Stimulated activated CD8-positive, alpha-beta memory T cell treated with anti-CD3 and anti-CD28 coated beads, Interleukin-2, amount 100 ng/mL, for 48 hours (primary cell): Measurements from ENCODE around the gene DOCK4.
A peak's percentile ranks its signal among the peaks of the same experiment; 100 is the strongest.
"Not testable (repeated sequence)": the region's sequence is repeated elsewhere in the genome, so short reads cannot be mapped to it uniquely, and the experiment has no call there.

Experiments
- DNase-seq, 2 donors: peaks; one replicate each; pipeline ENCODE4 v3.0.0-alpha.2; 2020; ENCODE audit warnings: low read depth in 2 of 2

The DOCK4 gene, protein sequence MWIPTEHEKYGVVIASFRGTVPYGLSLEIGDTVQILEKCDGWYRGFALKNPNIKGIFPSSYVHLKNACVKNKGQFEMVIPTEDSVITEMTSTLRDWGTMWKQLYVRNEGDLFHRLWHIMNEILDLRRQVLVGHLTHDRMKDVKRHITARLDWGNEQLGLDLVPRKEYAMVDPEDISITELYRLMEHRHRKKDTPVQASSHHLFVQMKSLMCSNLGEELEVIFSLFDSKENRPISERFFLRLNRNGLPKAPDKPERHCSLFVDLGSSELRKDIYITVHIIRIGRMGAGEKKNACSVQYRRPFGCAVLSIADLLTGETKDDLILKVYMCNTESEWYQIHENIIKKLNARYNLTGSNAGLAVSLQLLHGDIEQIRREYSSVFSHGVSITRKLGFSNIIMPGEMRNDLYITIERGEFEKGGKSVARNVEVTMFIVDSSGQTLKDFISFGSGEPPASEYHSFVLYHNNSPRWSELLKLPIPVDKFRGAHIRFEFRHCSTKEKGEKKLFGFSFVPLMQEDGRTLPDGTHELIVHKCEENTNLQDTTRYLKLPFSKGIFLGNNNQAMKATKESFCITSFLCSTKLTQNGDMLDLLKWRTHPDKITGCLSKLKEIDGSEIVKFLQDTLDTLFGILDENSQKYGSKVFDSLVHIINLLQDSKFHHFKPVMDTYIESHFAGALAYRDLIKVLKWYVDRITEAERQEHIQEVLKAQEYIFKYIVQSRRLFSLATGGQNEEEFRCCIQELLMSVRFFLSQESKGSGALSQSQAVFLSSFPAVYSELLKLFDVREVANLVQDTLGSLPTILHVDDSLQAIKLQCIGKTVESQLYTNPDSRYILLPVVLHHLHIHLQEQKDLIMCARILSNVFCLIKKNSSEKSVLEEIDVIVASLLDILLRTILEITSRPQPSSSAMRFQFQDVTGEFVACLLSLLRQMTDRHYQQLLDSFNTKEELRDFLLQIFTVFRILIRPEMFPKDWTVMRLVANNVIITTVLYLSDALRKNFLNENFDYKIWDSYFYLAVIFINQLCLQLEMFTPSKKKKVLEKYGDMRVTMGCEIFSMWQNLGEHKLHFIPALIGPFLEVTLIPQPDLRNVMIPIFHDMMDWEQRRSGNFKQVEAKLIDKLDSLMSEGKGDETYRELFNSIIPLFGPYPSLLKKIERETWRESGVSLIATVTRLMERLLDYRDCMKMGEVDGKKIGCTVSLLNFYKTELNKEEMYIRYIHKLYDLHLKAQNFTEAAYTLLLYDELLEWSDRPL (N-terminal part only)

DNA sequence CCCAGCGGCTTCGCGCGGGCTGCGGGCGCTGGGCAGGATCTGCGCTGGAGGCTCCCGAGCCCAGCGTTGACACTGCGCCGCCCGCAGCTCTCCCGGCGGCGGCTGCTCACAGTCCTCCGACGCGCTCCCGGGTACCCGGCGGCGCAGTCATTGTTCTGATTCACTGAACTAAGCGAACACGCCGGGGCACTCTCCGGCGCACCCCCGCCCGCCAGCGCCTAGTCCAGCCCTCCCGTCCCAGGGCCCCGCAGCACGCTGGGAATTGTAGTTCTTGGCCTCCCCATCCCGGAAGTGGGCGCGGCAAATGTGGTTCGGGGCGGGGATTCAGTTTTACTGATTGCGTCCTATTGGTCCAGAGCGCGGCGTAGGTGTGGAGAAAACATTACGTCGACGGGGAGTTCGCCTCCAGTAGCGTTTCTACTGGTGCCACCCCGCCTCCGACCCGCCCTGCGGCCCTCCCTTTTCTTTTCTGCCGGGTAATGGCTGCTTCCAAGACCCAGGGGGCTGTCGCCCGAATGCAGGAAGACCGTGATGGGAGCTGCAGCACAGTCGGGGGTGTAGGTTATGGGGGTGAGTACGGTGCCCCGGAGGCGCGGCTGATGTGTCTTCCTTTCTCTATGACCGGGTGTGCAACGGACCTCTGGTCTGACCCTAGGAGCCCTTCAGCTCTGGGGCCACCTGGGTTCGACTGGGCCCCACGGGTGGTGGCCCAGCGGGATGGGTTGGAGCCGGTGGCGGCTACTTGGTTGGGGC is at the start of gene DOCK4, which contains the start of gene ZNF277:
Gene DOCK4 (minus strand): TSS at position 162 of the 753 bp plus-strand sequence. CDS start 261 bp downstream, outside the sequence.
Gene ZNF277 (plus strand): TSS at position 458 of the 753 bp plus-strand sequence. CDS start 22 bp downstream, at position 480.
- peak; percentile 97 to 99 for DNase-seq

DNA sequence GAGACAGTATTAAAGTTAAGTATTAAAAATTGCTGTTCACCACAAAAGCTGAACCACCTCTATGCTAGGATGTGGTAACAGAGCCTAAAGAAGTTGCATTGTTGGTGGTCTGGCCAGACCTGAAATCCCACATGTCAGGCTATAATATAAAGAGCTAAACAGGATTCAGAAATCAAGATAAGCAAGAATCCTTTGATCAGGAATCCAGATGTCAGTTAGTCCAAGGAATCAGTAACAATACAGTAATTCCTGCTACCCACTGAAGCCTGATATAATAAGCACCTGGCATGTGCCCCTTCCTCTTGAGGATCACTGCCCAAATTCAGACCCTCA is 49.2 kb upstream of the DOCK4 start:
- DNase-seq: no peak

DNA sequence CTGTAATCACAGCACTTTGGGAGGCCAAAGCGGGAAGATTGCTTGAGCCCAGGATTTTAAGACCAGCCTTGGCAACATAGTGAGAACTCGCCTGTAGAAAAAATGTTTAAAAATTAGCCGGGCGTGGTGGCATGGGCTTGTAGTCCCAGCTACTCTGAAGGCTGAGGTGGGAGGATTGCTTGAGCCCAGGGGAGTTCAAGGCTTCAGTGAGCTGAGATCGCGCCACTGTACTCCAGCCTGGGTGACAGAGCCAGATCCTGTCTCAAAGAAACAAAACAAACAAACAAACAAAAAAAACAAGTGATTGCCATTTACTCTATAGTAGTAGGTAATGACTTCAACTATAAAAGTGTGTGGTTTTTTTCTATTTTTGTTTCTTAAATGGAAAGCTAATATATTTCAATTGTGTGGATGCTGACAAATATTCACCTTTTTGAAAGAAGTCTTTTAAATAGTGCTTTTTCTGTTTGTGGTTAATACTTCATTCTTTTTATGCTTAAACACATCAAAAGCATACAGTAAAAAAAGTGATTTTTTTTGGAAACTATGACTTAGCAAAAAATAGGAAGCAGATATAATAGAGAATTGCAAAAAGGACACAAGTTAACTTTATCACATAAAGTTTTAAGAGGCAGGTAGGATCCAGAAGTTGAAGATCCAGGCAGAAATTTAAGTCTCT is 48.6 kb upstream of the DOCK4 start:
- no peak for DNase-seq

DNA sequence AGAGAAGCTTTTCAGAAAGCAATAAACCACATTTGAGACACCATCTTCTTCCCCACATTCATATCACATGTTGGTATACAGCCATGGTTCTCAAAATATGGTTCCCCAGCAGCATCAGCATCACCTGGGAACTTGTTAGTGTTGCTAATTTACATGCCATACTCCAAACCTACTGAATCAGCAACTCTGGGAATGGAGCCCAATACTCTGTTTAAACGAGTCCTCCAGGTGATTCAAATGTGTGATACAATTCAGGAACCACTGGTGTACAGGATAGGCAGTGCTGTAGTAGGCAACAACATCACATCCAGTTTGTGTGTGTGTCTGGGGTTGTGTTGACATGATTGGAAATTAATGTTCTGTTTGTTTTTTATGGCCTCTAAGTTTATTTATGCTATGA is 48.0 kb upstream of the DOCK4 start:
- no peak for DNase-seq

DNA sequence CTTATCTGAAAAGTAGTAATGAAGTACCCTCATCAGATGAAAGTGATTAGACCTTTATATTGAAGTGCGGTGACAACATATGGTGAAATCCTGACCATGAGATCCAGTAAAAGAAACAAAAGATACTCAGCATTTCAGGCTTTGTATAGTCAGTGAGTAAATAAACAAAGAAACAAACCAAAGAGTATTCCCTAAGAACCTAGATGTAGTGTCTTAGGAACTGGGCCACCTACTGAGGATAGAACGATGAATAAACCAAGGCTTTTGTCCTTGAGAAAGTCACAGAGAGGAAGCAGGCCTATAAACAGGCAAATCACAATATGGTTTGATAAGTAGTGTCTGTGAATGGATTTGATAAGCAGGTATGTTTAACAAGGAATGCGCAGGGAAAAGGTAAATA is 46.5 kb upstream of the DOCK4 start:
- no peak for DNase-seq

DNA sequence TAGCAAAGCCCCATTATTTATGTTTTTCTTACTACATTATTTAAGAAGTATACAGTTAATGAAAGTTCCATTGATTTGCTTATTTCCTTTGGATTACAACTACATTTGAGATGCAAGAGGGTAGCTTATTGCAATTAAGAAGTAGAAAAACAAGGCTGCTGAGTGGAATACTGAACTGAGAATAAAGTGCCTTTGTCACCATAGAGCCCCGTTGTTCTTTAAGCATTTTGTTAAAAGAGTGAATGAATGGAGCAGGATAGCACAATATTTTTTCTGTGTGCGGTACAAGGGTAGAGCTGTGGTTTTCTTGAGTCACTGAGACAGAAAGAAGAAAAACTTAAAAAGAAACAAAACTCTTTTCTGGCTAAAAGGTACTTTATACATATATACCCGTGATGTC is 45.9 kb upstream of the DOCK4 start:
- DNase-seq: no peak

DNA sequence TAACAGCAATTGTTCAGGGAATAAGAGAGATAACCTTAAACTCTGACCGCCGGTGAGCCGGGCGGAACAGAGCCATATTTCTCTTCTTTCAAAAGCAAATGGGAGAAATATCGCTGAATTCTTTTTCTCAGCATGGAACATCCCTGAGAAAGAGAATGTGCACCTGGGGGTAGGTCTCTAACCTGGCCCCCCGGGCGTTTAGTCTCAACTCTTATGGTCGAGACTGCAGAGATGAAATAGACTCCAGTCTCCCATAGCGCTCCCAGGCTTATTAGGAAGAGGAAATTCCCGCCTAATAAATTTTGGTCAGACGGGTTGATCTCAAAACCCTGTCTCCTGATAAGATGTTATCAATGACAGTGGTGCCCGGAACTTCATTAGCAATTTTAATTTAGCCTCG is 43.8 kb upstream of the DOCK4 start:
- DNase-seq: not testable (repeated sequence)

DNA sequence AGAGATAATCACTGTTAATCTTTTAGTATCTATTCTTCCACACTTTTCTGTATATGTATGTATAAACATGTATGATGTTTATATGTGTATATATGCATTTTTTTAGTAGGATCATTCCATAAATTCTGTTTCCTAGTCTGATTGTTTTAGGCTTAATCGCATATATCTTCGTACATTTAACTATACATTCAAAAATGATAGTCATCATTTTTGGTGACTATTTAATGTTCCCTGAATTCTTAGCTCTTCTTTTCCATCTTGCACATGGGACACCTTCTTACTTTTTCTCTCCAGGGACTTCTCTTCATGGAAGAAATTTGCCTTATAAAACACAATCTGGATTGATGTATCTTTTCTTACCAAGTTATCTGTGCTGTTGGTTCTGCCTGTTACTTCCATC is 42.4 kb upstream of the DOCK4 start:
- no peak for DNase-seq

DNA sequence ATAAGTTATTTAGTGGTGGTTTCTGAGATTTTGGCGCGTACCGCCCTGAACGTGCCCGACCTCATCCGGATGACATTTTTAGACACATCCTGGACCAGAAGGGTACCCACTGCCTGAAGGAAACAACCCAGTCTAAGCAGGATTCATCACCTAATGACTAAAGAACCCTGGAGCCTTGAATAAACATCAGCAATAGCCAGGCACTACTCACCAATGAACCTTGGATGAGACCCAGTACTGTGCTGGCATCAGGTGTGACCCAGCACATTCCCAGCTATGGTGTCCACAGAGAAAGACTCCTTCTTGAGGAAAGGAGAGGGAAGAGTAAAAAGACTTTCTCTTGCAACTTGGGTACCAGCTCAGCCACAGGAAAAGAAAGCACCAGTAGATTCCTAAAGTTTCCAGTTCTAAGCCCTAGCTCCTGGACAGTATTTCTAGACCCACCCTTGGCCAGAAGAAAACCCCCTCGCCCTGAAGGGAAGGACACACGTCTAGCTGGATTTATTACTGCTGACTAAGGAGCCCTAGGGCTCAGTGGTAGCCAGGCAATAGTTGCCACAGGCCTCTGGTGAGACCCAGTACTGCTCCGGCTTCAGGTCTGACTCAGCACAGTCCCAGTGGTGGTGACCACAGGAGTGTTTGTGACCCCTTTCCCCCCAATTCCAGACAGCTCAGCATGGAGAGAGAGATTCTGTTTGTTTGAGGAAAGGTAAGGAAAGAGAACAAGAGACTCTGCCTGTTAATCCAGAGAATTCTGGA is 32.8 kb upstream of the DOCK4 start:
- DNase-seq: no peak

DNA sequence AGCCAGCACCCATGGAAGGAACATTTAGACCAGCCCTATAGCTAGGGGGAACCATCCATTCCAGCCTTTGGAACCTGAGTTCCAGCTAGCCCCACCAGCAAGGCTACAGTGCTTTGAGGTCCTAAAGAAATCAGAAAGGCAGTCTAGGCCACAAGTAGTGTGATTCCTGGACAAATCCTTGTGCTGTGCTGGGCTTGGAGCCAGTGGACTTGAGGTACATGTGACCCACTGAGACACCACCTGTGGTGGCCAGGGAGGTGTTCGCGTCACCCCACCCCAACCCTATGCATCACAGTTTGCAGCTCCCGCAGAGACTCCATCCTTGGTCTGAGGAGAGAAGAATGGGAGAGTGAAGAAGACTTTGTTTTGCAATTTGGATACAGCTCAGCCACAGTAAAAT is 32.1 kb upstream of the DOCK4 start:
- DNase-seq: no peak

DNA sequence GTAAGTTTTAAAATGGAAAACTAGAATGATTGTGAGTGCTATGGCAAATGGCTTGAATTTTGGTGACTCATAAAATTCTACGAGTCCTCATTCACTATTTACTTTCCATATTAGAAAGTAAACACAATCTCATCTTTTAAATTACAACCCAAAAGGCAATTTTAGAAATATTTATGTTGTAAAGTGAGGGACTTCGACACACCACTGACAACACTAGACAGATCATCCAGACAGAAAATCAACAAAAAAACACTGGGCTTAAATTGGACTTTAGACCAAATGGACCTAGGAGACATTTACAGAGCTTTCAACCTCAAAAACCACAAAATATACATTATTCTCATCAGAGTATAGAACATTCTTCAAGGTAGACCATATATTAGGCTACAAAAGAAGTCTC is 30.4 kb upstream of the DOCK4 start:
- DNase-seq: no peak

DNA sequence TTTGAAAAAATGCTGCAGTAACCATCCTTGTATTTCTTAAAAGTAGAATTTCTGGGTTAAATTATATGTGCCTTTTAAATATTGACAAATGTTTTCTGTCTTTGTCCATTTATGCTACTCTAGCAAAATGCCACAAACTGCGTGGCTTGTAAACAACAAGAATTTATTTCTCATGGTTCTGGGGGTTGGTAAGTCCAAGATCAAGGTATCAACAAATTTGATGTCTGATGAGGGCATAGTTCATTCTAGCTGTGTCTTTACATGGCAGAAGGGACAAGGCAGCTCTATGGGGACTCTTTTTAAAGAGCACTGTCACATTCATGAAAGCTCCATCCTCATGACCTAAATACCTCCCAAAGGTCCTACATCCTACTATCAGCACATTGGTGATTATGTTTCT is 27.9 kb upstream of the DOCK4 start:
- no peak for DNase-seq

DNA sequence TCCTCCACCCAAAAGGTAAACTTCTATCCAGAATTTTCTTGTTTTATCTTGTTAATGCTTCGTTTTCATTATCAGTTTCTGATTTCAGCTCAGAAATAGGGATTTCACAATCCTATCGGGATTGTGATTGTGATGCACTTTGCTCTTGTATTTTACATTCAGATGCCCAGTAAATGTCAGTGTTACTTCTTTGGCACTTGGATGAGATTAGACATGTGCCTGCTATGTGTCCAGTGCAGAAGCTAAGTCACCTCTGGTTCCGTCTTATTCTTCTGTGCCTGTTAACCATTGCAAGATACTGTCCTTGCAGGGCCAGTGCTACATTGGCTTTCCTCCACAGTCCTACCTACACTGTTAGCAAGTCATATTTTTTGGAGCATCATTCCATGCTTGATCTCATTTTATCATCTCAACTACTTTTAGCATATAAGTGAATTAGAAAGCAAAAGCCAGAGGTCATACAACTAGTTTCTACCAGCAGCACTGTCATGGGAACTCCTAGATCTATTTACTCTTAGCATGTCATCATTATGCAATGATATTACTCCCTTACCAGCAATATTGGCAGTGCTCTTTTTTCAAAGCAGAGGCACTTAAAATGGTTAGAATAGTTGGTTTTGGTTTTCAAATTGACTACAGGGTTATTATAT is 27.0 kb upstream of the DOCK4 start:
- DNase-seq: no peak

DNA sequence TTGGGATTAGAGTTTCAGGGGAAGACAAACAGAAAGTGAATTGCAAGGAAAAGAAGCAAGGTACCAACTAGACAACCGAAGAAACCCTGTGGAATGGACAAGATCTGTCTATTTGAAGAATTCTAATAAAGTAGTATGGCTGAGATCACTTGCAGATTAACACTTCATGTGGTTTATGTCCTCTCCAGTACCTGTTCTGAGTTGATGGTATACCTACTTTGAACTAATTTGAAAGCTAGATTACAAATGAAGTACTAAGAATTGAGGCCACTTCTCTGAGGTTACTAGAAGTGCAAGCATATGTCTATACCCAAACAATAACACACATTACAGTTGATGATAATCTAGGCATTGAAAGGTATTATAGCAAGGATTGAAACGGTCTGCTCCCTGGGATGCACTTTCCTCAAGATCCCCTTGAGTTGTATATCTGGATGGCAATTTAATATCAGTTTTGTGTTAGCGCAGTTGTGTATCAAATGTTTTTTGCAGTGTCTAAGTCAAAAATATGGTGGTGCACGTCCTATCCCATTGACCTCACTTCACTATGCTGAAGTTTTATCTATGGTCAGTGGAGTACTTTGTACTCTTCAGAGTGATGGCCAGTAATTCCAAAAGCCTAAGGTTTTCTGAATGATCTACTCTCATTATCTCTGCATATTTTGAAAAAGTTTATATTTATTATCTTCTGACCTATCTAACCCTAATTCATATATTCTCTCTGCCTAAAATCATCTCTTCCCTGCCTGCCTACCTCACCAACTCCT is 26.2 kb upstream of the DOCK4 start:
- no peak for DNase-seq

DNA sequence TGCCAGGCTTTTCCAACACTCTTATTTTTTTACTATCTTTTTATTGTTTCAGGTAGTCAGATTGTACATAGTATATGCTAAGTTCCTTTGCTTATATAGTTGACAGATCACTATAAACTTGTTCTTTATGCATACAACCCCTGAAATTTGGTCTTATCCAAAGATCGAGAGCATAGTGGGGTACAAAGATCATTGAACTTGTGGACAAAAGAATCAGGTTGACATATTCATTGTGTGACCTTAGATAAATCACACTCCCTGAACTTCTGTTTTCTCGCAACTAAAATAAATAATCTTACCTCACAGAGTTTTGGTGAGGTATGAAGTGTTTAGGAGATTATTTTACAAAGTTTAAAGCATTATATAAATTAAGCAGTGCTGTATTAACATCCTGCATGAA is 22.4 kb upstream of the DOCK4 start:
- no peak for DNase-seq

DNA sequence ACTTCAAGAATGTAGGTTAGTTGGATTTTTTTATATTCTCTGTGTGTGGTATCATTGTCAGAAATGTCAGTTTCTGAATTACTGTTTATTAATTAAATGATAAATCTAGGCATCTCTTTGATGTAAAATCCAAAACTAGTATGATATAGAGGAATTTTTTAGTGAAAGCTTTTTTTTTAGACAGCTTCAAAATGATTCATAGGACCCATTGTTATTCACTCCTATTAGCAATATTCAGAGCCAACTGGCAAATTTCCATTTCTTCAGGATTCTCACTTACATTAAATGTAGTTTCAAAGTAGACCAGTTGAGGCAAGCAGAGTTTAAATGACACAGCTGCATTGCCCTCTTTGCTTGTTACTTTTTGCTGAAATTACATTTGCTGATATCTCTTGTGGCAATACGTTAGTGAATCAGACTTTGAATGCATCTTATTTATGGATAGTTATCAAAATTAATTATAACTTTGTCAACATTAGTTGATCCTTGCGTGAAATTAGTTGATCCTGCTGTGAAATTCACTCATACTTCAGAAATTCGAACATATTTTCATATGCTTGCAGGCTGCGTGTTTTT is 20.6 kb upstream of the DOCK4 start:
- no peak for DNase-seq

DNA sequence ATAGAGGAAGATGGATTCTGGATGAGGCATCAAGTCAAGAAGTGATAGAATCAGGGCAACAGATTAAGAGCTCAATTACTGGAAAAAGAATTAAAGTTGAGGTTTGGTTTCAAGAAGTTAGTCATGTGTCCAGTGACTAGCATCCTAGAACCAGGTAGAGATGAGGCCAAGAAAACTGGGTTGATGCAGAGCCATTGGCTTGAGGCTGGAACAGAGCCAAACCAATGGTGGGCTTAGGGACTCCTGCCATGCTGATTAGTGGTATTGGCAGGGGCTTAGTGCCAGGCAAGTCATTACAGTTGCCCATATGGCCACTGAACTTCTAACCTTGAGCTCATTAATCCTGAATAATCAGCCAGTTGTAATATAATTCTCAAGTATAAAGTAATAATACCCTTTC is 18.8 kb upstream of the DOCK4 start:
- DNase-seq: no peak

DNA sequence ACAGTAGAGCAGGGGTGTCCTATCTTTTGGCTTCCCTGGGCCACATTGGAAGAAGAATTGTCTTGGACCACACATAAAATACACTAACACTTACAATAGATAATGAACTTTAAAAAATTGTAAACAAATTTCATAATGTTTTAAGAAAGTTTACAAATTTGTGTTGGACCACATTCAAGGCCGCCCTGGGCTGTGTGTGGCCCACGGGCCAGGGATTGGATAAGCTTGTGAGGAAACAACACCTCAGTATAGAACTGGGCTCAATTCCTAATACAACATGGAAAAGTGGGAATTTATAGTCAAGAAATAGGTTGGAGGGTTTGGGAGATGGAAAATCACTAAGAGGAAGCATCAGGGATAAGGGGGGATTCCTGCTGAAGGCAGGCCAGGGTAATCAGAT is 18.0 kb upstream of the DOCK4 start:
- DNase-seq: no peak
